HAP-1 (cell line): ENCODE measurements around the gene DRAM1.

Experiments used
- DNase-seq, 2 experiments: peaks; one replicate each; pipeline ENCODE4 v3.0.0-alpha.2; 2016 to 2020; ENCODE audit warnings: low spot score in 2 of 2
- H3K27me3 ChIP-seq: fragments of 250-450 bp; sonication (Bioruptor Pico); 2 replicates; pipeline ENCODE4 v1.5.1; 2020; ENCODE audit warnings: low read depth, mild to moderate bottlenecking, moderate library complexity
- H3K36me3 ChIP-seq: fragments of 250-450 bp; sonication (Bioruptor Pico); replicated peaks from 2 replicates; pipeline ENCODE4 v1.5.1; 2020; ENCODE audit warnings: mild to moderate bottlenecking
- H3K4me1 ChIP-seq: fragments of 250-450 bp; sonication (Bioruptor Pico); 2 replicates; pipeline ENCODE4 v1.5.1; 2020; ENCODE audit warnings: mild to moderate bottlenecking
- H3K4me3 ChIP-seq: fragments of 250-450 bp; sonication (Bioruptor Pico); 2 replicates; pipeline ENCODE4 v1.5.1; 2020; ENCODE audit warnings: mild to moderate bottlenecking, moderate library complexity
- H3K9me3 ChIP-seq: fragments of 250-450 bp; sonication (Bioruptor Pico); 2 replicates; pipeline ENCODE4 v1.5.1; 2020; ENCODE audit warnings: mild to moderate bottlenecking, moderate library complexity
- in situ Hi-C: fragments of 300-500 bp; cut with MboI; formaldehyde crosslinking; loops from 3 replicates; pipeline ENCODE4 v1.14.3; 2020; ENCODE audit warnings: low sequenced_read_pairs, inconsistent platforms, mixed read lengths

Gene DRAM1

GRCh38 chr12:101946233-101946611 lies 68.8 kb downstream of the DRAM1 start:
- no peaks in the 10 kb centered on the region for H3K27me3 ChIP-seq
- no peaks in the 10 kb centered on the region for H3K9me3 ChIP-seq
- in situ Hi-C loops = loop anchor here (25.0 kb wide), 2 partner anchors 541 to 841 kb away; partner anchors contain the start of gene IGF1
- no peak for DNase-seq
- H3K4me1 ChIP-seq = no peaks in the 10 kb centered on the region
- H3K36me3 ChIP-seq = no peaks in the 10 kb centered on the region
- H3K4me3 ChIP-seq = no peak overlapping the region

- Histone ChIP-seq H3K9me3 (no peaks in the 10 kb centered on the region), H3K36me3 (no peaks in the 10 kb centered on the region), H3K27me3 (no peaks in the 10 kb centered on the region), H3K4me3 (no peak overlapping the region), H3K4me1 (no peaks in the 10 kb centered on the region)
- in situ Hi-C loops = loop anchor here (25.0 kb wide), 2 partner anchors 540 to 840 kb away; partner anchors contain the start of gene IGF1
- DNase-seq = no peak
These were observed 69.9 kb downstream of the DRAM1 start for GRCh38 chr12:101947316-101947715.

GRCh38 chr12:101948365-101948764 lies 71.0 kb downstream of the DRAM1 start:
- no peak overlapping the region for H3K4me3 ChIP-seq
- H3K27me3 ChIP-seq = no peaks in the 10 kb centered on the region
- no peaks in the 10 kb centered on the region for H3K36me3 ChIP-seq
- H3K4me1 ChIP-seq = no peaks in the 10 kb centered on the region
- in situ Hi-C loops = loop anchor here (25.0 kb wide), 2 partner anchors 539 to 839 kb away; partner anchors contain the start of gene IGF1
- no peak for DNase-seq
- H3K9me3 ChIP-seq = no peaks in the 10 kb centered on the region

DNA sequence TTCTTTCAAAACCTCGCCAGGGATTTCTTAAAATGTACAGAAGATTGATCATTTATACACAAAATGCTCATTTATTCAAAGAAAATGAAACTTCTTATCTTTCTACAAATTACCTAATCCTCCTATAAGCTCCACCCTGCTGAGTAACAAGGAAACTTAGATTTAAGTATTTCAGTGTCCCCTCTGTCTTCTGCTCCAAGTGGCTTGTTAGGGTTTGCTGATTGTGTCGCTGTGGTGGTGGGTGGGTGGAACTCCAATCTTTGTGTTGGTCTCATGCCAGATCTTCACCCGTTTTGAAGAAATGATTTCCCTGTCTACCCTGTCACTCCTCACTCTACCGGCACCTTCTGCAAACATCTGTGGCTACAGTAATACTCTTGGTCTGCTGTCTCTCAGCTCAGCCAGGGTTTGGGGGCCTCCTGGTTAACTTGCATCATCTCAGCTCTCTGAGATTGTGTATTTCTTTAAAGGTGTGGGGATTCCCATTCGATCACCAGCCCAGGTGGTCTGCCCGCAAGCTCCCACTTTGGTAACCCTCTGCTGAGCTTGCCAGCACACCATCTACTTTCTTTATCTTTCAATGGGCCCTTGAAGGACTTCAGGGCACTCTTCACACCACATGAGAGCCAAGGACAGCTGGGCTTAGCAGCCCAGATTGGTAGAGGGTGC lies 73.8 kb downstream of the DRAM1 start:
- in situ Hi-C loops = no loop called here
- H3K9me3 ChIP-seq = no peaks in the 10 kb centered on the region
- H3K27me3 ChIP-seq = no peaks in the 10 kb centered on the region
- H3K4me3 ChIP-seq = no peak overlapping the region
- H3K4me1 ChIP-seq = no peaks in the 10 kb centered on the region
- no peak for DNase-seq
- no peaks in the 10 kb centered on the region for H3K36me3 ChIP-seq

- DNase-seq = no peak
- H3K36me3 ChIP-seq = no peaks in the 10 kb centered on the region
These were observed 76.7 kb downstream of the DRAM1 start for GRCh38 chr12:101954113-101954512.

GRCh38 chr12:101954676-101955075 lies 77.3 kb downstream of the DRAM1 start:
- Histone ChIP-seq H3K9me3 (no peaks in the 10 kb centered on the region), H3K4me1 (peaks cover 6% of the 10 kb centered on the region; the same call in 1 of the 2 replicates), H3K4me3 (no peak overlapping the region), H3K36me3 (no peaks in the 10 kb centered on the region), H3K27me3 (no peaks in the 10 kb centered on the region)
- in situ Hi-C loops = no loop called here
- no peak for DNase-seq

More at GRCh38 chr12:101954113-101954512, 76.7 kb downstream of the DRAM1 start:
- Histone ChIP-seq H3K9me3 (no peaks in the 10 kb centered on the region), H3K4me3 (no peak overlapping the region), H3K27me3 (no peaks in the 10 kb centered on the region), H3K4me1 (peaks cover 6% of the 10 kb centered on the region; the same call in 1 of the 2 replicates)
- in situ Hi-C loops = no loop called here

- Histone ChIP-seq H3K9me3 (no peaks in the 10 kb centered on the region), H3K27me3 (no peaks in the 10 kb centered on the region), H3K4me3 (no peak overlapping the region), H3K36me3 (no peaks in the 10 kb centered on the region), H3K4me1 (peaks cover 6% of the 10 kb centered on the region; the same call in 1 of the 2 replicates)
- in situ Hi-C loops = no loop called here
- peak; percentile 26 to 60 for DNase-seq
These were observed 80.0 kb downstream of the DRAM1 start for GRCh38 chr12:101957252-101957959.

DNA sequence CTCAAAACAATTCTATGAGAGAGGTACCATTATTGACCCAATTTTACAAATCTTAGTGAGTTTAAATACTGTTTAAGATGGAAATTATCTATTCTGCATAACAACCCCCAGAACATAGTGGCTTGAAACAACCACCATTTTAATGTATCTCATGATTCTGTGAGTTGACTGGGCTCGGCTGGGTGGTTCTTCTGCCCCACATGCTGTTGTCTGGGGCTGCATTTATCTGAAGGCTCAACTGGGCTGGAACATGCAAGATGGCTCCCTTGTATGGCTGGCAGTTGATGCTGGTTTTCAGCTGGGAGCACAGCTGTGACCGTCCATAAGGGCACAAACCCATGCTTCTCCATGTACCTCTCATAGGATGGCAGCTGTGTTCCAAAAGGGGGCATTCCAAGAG lies 82.2 kb downstream of the DRAM1 start:
- no peaks in the 10 kb centered on the region for H3K9me3 ChIP-seq
- no peak overlapping the region for H3K4me3 ChIP-seq
- H3K4me1 ChIP-seq = peaks cover 6% of the 10 kb centered on the region; the same call in 1 of the 2 replicates
- in situ Hi-C loops = no loop called here
- H3K36me3 ChIP-seq = no peaks in the 10 kb centered on the region
- H3K27me3 ChIP-seq = no peaks in the 10 kb centered on the region
- DNase-seq = no peak

GRCh38 chr12:101962486-101962885 lies 85.1 kb downstream of the DRAM1 start:
- H3K4me3 ChIP-seq = no peak overlapping the region
- no peaks in the 10 kb centered on the region for H3K27me3 ChIP-seq
- no peak for DNase-seq
- no peaks in the 10 kb centered on the region for H3K9me3 ChIP-seq
- H3K4me1 ChIP-seq = 0 out of 2 replicates have a peak, but pooled peaks cover 2% of the 10 kb centered on the region
- H3K36me3 ChIP-seq = no peaks in the 10 kb centered on the region
- in situ Hi-C loops = no loop called here

GRCh38 chr12:101963697-101964096 lies 86.3 kb downstream of the DRAM1 start:
- Histone ChIP-seq H3K4me1 (no peaks in the 10 kb centered on the region), H3K9me3 (no peaks in the 10 kb centered on the region), H3K27me3 (no peaks in the 10 kb centered on the region), H3K36me3 (no peaks in the 10 kb centered on the region), H3K4me3 (no peak overlapping the region)
- DNase-seq = no peak
- in situ Hi-C loops = no loop called here

DNA sequence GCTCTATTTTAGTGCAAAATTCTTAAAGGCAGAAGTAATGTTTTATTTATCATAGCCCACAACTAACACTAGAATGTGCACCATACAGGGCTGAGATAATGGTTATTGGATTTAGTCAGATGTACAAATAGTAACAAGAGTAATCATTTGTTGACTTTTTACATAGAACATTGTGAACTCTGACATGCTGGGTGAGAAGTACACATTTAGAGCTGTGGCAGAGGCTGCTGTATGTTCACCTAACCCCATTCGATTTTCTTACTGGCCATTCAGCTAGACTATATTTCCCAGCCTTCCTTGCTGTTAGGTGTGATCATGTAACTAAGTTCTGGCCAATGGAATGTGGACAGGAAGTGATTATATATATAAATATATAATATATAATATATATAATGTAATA lies 89.1 kb downstream of the DRAM1 start:
- DNase-seq = no peak
- no peaks in the 10 kb centered on the region for H3K27me3 ChIP-seq
- in situ Hi-C loops = no loop called here
- no peak overlapping the region for H3K4me3 ChIP-seq
- H3K9me3 ChIP-seq = no peaks in the 10 kb centered on the region
- H3K36me3 ChIP-seq = no peaks in the 10 kb centered on the region
- no peaks in the 10 kb centered on the region for H3K4me1 ChIP-seq

DNA sequence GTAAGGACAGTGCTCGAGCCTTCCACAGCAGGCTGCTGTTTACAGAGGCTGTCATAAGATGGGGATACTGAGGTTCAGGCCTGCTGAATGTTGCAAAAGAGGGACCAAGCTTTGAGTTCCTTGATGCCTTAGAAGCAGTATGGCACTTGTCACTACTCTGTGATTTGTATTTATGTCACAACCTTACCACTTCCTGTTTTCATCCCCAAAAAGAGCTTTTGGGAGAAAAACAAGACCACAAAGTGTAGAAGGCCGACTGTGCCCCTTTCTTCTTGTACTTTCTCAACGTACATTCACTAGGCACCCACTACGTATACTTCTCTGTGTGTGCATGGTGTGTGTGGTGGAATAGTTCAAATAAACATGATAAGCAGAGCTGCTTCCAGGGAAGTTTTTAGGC lies 90.1 kb downstream of the DRAM1 start:
- H3K9me3 ChIP-seq = no peaks in the 10 kb centered on the region
- H3K27me3 ChIP-seq = no peaks in the 10 kb centered on the region
- H3K4me3 ChIP-seq = no peak overlapping the region
- no peaks in the 10 kb centered on the region for H3K4me1 ChIP-seq
- DNase-seq = no peak
- no peaks in the 10 kb centered on the region for H3K36me3 ChIP-seq
- in situ Hi-C loops = no loop called here

- in situ Hi-C loops = no loop called here
- DNase-seq = no peak
These were observed 91.4 kb downstream of the DRAM1 start for GRCh38 chr12:101968770-101969169.

More at GRCh38 chr12:101968770-101969169, 91.4 kb downstream of the DRAM1 start:
- Histone ChIP-seq H3K9me3 (no peaks in the 10 kb centered on the region), H3K27me3 (no peaks in the 10 kb centered on the region), H3K4me3 (no peak overlapping the region), H3K4me1 (no peaks in the 10 kb centered on the region), H3K36me3 (no peaks in the 10 kb centered on the region)
